ENCODE results near the gene FSTL1.

FSTL1 gene

GRCh38 chr3:120451272-120451761, 525 bp upstream of the FSTL1 start:
- H3K4me3 ChIP-seq (ENCODE audit: control insufficient read depth, low read depth, low read length) = peak overlapping the region; percentile 92
- DNase-seq (ENCODE audit: low read depth) = no peak
- no peak for TF ChIP-seq CTCF (conservative IDR thresholded peaks at IDR 0.05; ENCODE audit: control insufficient read depth, insufficient read depth, low read depth, low read length)

GRCh38 chr3:120449701-120450599, 842 bp downstream of the FSTL1 start:
- DNase-seq (ENCODE audit: low read depth) = peak; percentile 82
- no peak for TF ChIP-seq CTCF (conservative IDR thresholded peaks at IDR 0.05; ENCODE audit: control insufficient read depth, insufficient read depth, low read depth, low read length)

GRCh38 chr3:120449251-120449650, 1.5 kb downstream of the FSTL1 start:
- peak; percentile 77 for DNase-seq (ENCODE audit: low read depth)
- H3K4me3 ChIP-seq (ENCODE audit: control insufficient read depth, low read depth, low read length) = peak overlapping the region; percentile 92
- TF ChIP-seq CTCF (conservative IDR thresholded peaks at IDR 0.05; ENCODE audit: control insufficient read depth, insufficient read depth, low read depth, low read length) = no peak

More at GRCh38 chr3:120449701-120450599, 842 bp downstream of the FSTL1 start:
- peak overlapping the region; percentile 92 for H3K4me3 ChIP-seq (ENCODE audit: control insufficient read depth, low read depth, low read length)

GRCh38 chr3:120448756-120449155, 2.0 kb downstream of the FSTL1 start:
- TF ChIP-seq CTCF (conservative IDR thresholded peaks at IDR 0.05; ENCODE audit: control insufficient read depth, insufficient read depth, low read depth, low read length) = no peak
- DNase-seq (ENCODE audit: low read depth) = peak; percentile 80
- H3K4me3 ChIP-seq (ENCODE audit: control insufficient read depth, low read depth, low read length) = peak overlapping the region; percentile 92

GRCh38 chr3:120446891-120447668, 3.7 kb downstream of the FSTL1 start:
- peak overlapping the region; percentile 92 for H3K4me3 ChIP-seq (ENCODE audit: control insufficient read depth, low read depth, low read length)
- TF ChIP-seq CTCF (conservative IDR thresholded peaks at IDR 0.05; ENCODE audit: control insufficient read depth, insufficient read depth, low read depth, low read length) = no peak
- no peak for DNase-seq (ENCODE audit: low read depth)

- H3K4me3 ChIP-seq (ENCODE audit: control insufficient read depth, low read depth, low read length) = no peak overlapping the region
- DNase-seq (ENCODE audit: low read depth) = no peak
Measured at GRCh38 chr3:120445654-120446053, 5.1 kb downstream of the FSTL1 start.

More at GRCh38 chr3:120445654-120446053, 5.1 kb downstream of the FSTL1 start:
- no peak for TF ChIP-seq CTCF (conservative IDR thresholded peaks at IDR 0.05; ENCODE audit: control insufficient read depth, insufficient read depth, low read depth, low read length)
